Spleen (tissue), 11 donors: ENCODE results near the gene SPNS2. TPM values are rescaled to one million over a fixed set of nuclear protein-coding genes. Genes with fewer than 3 reads are reported as not detected.

Source experiments
- DNase-seq: peaks from one replicate; pipeline ENCODE4 v3.0.0-alpha.2; 2020
- H3K27ac ChIP-seq, 8 donors: fragments of 200-600 bp; sonication (generic) in 7 of 8; 1 replicate in 4 of 8; 2 replicates in 4 of 8; pipeline versions ENCODE4 v1.5.0 to v1.8.0; 2016 to 2021; ENCODE audit warnings: inconsistent platforms in 4 of 8, mild to moderate bottlenecking in 4 of 8, moderate library complexity in 1 of 8
- H3K27me3 ChIP-seq, 7 donors: fragments of 200-600 bp; sonication (generic) in 6 of 7; replicated peaks in 1 of 7; 1 replicate in 4 of 7; 2 replicates in 3 of 7; pipeline versions ENCODE4 v1.5.0 to v1.8.0; 2016 to 2021; ENCODE audit warnings: inconsistent platforms in 3 of 7, mild to moderate bottlenecking in 1 of 7
- H3K36me3 ChIP-seq, 6 donors: fragments of 200-600 bp; sonication (generic) in 5 of 6; 1 replicate in 4 of 6; 2 replicates in 2 of 6; pipeline versions ENCODE4 v1.5.0 to v1.8.0; 2016 to 2021; ENCODE audit warnings: inconsistent platforms in 2 of 6
- H3K4me1 ChIP-seq, 6 donors: fragments of 200-600 bp; sonication (generic) in 5 of 6; 1 replicate in 3 of 6; 2 replicates in 3 of 6; pipeline versions ENCODE4 v1.5.0 to v1.8.0; 2016 to 2021; ENCODE audit warnings: inconsistent platforms in 3 of 6
- H3K4me3 ChIP-seq, 8 donors: fragments of 200-600 bp; sonication (generic) in 7 of 8; 1 replicate in 4 of 8; 2 replicates in 4 of 8; pipeline versions ENCODE4 v1.5.0 to v1.8.0; 2016 to 2021; ENCODE audit warnings: inconsistent platforms in 4 of 8, mild to moderate bottlenecking in 4 of 8, moderate library complexity in 2 of 8
- H3K9me3 ChIP-seq, 8 donors: fragments of 200-600 bp; sonication (generic) in 7 of 8; 1 replicate in 4 of 8; 2 replicates in 4 of 8; pipeline versions ENCODE4 v1.5.0 to v1.8.0; 2016 to 2021; ENCODE audit warnings: inconsistent platforms in 4 of 8
- CTCF ChIP-seq, 11 experiments: fragments of 200-600 bp in 7 of 11; fragments of 450-650 bp in 4 of 11; sonication (generic) in 4 of 11; IDR thresholded peaks in 8 of 11; conservative IDR thresholded peaks in 3 of 11; 1 replicate in 7 of 11; 2 replicates in 4 of 11; pipeline versions ENCODE4 v1.4.0 to v1.8.0; 2016 to 2021; ENCODE audit warnings: antibody characterized with exemption in 11 of 11, inconsistent platforms in 4 of 11, mild to moderate bottlenecking in 1 of 11
- POLR2A ChIP-seq, 3 donors: fragments of 450-650 bp; IDR thresholded peaks; one replicate each; pipeline ENCODE4 v1.5.1; 2017; ENCODE audit warnings: antibody characterized with exemption in 3 of 3, mild to moderate bottlenecking in 1 of 3
- POLR2AphosphoS5 ChIP-seq, 3 donors: sonication (generic); formaldehyde crosslinking; IDR thresholded peaks; one replicate each; pipeline ENCODE4 v1.5.1; 2017; ENCODE audit warnings: antibody characterized with exemption in 3 of 3
- WGBS, 5 donors: extraction: QIAGEN DNeasy Blood & Tissue Kit in 3 of 5; methylation state at CpG; one replicate each; pipeline versions ENCODE4 v1.1.5 to v1.1.7; 2013 to 2018; 5-methylcytosine and 5-hydroxymethylcytosine counted together
- intact Hi-C: fragments of 100-400 bp; cut with DNase I; formaldehyde crosslinking; loops from one replicate; pipeline ENCODE4 v1.15.0; 2023; ENCODE audit warnings: low total_unique reads
- polyA plus RNA-seq, 3 donors: library from polyadenylated mRNA; stranded (reverse); fragments of 200-250 nt; gene quantifications; one replicate each; pipeline ENCODE4 v1.2.1, GENCODE V29; 2013
- total RNA-seq, 7 donors: library from RNA; depleted of rRNA in 3 of 7; stranded (reverse); fragments of >200 nt in 3 of 7; fragmentation: NEBNext Ultra II Directional in 4 of 7; extraction: Animal tissue kit (Norgen Biotek cat#: 25700) in 4 of 7; gene quantifications; one replicate each; pipeline versions ENCODE4 v1.1.0 to v1.2.1, GENCODE V29; 2016 to 2021
- donor health status: healthy with polysubstance abuse.
- donor health status: DM: no; HTN: no; CAD: no; lungs with moderate emphysema.
- donor health status: DM: no; HTN: no; CAD: no.
- donor health status: Bipolar disorder and iron deficiency.
- donor health status: healthy.
- donor health status: DM: no; HTN: no; CAD: no.
- donor health status: DM: yes; HTN: yes; CAD: no.

Gene SPNS2
- total and polyA plus RNA-seq, 10 donors = 8.1 to 53.5 (median 22.9) TPM

- Histone ChIP-seq H3K9me3 (no peaks in the 10 kb centered on the region), H3K4me1 (peaks cover 14 to 91% (median 78%) of the 10 kb centered on the region in 6 donors), H3K36me3 (peaks cover 0 to 23% (median 4%) of the 10 kb centered on the region in 6 donors), H3K4me3 (no peak overlapping the region), H3K27me3 (peaks cover 0 to 7% (median 0%) of the 10 kb centered on the region in 7 donors), H3K27ac (peak overlapping the region in 7 of 8 donors; percentile 40 to 82 (median 80))
- no peak for DNase-seq
- WGBS, 5 donors = 81 to 92% (median 86%) methylated on average over 26 to 33 of the region's 33 CpGs
- no peak for TF ChIP-seq CTCF (IDR thresholded peaks at IDR 0.05 in 8 of 11, conservative IDR thresholded peaks at IDR 0.05 in 3 of 11)
- TF ChIP-seq POLR2AphosphoS5 (IDR thresholded peaks at IDR 0.05) = no peak
- no peak for TF ChIP-seq POLR2A (IDR thresholded peaks at IDR 0.05)
- intact Hi-C loops = no loop called here
These were observed 34.3 kb downstream of the SPNS2 start for GRCh38 chr17:4532860-4533522.

GRCh38 chr17:4533523-4534504 is 35.1 kb downstream of the SPNS2 start:
- H3K9me3 ChIP-seq = no peaks in the 10 kb centered on the region
- 45 to 64% (median 46%) methylated on average over 12 to 23 of the region's 23 CpGs for WGBS, 5 donors

DNA sequence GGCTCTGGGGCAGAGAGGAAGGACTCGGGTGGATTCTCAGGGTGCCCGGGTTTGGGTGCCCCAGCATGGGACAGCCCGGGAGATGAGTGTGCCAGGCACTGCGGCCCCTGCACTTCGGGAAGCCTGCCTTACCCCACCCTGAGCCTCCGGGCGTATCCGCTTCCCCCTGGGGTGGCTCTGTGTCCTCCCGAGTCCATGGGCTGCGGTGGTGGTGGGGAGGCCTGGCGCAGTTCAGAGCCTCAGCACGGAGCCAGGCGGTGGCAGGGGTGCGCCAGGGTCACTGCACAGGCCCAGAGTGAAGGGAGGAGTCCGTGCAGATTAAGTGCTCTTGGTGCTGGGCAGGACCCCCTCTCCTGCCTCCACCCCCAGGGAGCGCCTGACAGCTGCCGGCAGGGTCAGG is 35.8 kb downstream of the SPNS2 start:
- 56 to 93% (median 67%) methylated on average over 14 to 17 of the region's 17 CpGs for WGBS, 5 donors
- Histone ChIP-seq H3K4me3 (no peak overlapping the region), H3K27ac (peak overlapping the region; percentile 40 to 82 (median 76)), H3K27me3 (peaks cover 0 to 7% (median 0%) of the 10 kb centered on the region in 7 donors), H3K4me1 (peaks cover 14 to 100% (median 88%) of the 10 kb centered on the region in 6 donors), H3K9me3 (no peaks in the 10 kb centered on the region), H3K36me3 (peaks cover 0 to 38% (median 19%) of the 10 kb centered on the region in 6 donors)
- intact Hi-C loops = no loop called here
- no peak for TF ChIP-seq POLR2A (IDR thresholded peaks at IDR 0.05)
- peak in 2 of 3 donors; percentile 48 to 76 for TF ChIP-seq POLR2AphosphoS5 (IDR thresholded peaks at IDR 0.05)
- no peak for TF ChIP-seq CTCF (IDR thresholded peaks at IDR 0.05 in 8 of 11, conservative IDR thresholded peaks at IDR 0.05 in 3 of 11)
- DNase-seq = no peak

More at GRCh38 chr17:4533523-4534504, 35.1 kb downstream of the SPNS2 start:
- Histone ChIP-seq H3K4me3 (no peak overlapping the region), H3K27me3 (peaks cover 0 to 7% (median 0%) of the 10 kb centered on the region in 7 donors), H3K27ac (peak overlapping the region; percentile 40 to 82 (median 76)), H3K4me1 (peaks cover 14 to 99% (median 85%) of the 10 kb centered on the region in 6 donors), H3K36me3 (peaks cover 0 to 31% (median 12%) of the 10 kb centered on the region in 6 donors)
- DNase-seq = no peak
- TF ChIP-seq POLR2AphosphoS5 (IDR thresholded peaks at IDR 0.05) = peak in 2 of 3 donors; percentile 27 to 60
- peak in 1 of 11 experiments; percentile 5 for TF ChIP-seq CTCF (IDR thresholded peaks at IDR 0.05 in 8 of 11, conservative IDR thresholded peaks at IDR 0.05 in 3 of 11)
- TF ChIP-seq POLR2A (IDR thresholded peaks at IDR 0.05) = no peak
- intact Hi-C loops = no loop called here
